ENCODE results near the gene DMRTB1. TPM values are rescaled to one million over a fixed set of nuclear protein-coding genes. Genes with fewer than 3 reads are reported as not detected.

Gene DMRTB1
- total and polyA plus RNA-seq, 2 experiments from 2014 or later: not detected

DNA sequence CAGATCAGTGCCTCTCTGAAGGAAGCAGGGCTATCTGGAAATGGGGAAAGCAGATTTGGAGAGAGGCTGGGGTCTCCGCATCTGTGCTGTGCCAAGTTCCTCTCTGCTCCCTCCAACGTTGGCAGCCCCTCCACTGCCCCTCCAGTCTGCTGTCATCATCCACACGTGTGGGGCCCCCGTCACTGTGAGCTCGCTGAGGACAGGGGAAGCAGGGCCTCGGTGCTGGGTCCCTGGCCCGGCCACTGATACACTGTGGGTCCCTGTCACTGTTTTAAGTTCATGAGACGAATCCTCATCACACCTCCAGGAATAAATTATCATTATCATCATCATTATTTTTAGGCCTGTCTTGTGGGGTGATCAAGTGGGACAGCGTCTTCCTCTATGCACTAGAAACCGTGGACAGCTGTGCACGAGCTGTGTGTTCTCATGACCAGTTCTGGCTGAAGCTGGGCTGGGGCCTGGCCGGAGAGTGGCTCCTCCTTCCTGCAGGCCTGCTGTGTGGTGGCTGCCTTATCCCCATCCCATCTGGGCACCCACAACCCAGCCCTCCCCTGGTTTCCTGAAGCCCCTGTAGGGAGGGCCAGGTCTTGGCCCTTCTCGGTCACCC, 52.2 kb downstream of the DMRTB1 start:
- in situ Hi-C loops (cut with MboI): no loop called here
- Histone ChIP-seq H3K4me2 (ENCODE audit: unreplicated experiment) (no peak overlapping the region), H3K27ac (no peak overlapping the region), H3K9me2 (ENCODE audit: insufficient read depth) (no peaks in the 10 kb centered on the region), H3K36me3 (ENCODE audit: low read depth) (no peaks in the 10 kb centered on the region), H3K27me3 (replicated peaks; ENCODE audit: insufficient read depth) (no peaks in the 10 kb centered on the region), H3K4me1 (ENCODE audit: insufficient read depth) (no peaks in the 10 kb centered on the region), H3K4me3 (no peak overlapping the region), H2AFZ (no peak overlapping the region), H3F3A (ENCODE audit: insufficient read depth) (0 out of 2 replicates have a peak, but pooled peaks cover 3% of the 10 kb centered on the region), H3K9me3 (ENCODE audit: low read depth) (no peaks in the 10 kb centered on the region), H3K9ac (no peak overlapping the region), H4K20me1 (ENCODE audit: insufficient read depth) (no peaks in the 10 kb centered on the region), H3K79me2 (ENCODE audit: insufficient read depth) (no peaks in the 10 kb centered on the region)
- TF ChIP-seq EZH2 (IDR thresholded peaks at IDR 0.05; ENCODE audit: insufficient read depth, poor library complexity, severe bottlenecking) (no peak), EZH2phosphoT487 (IDR thresholded peaks at IDR 0.05; ENCODE audit: insufficient read depth, low read depth) (no peak)
- DNase-seq: no peak
- 79 to 84% methylated on average over 13 of the region's 13 CpGs for WGBS, 2 experiments (ENCODE audit: low coverage in 1 of 2, low lambda C conversion rate in 2 of 2, missing lambda C conversion rate in 2 of 2)

DNA sequence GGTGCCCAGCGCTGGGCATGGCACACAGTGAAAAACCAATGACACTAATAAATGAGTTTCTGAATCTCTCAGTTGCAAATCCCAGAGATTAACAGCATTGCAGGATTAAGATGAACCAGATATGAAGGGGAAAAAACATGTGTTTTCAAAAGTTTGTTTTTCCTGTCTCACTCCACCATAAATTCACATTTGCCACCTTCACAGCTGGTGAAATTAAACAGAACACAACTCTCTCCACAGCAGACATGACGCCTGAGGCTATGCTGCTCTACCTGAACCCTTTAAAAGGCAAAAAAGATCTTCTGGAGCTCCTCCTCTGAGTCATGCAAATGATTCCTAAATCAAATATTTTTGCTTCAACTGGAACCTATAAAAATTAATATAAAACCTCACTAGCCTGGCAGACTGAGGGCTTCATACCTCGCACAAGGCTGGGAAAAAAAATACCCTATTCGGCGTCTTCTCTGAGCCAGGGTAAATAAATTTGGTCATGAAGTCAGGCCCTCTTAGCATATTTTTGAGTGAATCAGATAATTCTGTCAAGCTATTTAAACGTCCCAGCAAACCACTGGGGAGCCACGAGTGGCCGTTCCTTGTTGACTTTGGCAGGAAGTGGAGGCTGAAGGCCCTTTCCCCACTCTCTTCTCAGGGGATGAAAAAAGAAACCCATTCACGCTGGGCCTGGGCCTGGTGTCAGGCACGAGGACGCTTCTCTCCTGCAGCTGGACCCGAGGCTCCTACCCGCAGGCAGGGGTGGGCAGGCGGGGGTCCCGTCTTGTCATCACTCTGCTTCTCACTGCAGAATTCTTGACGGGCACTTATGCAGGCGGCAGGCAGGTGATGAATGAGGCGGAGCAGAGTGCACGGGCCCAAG, 53.0 kb downstream of the DMRTB1 start:
- WGBS, 2 experiments (ENCODE audit: low coverage in 1 of 2, low lambda C conversion rate in 2 of 2, missing lambda C conversion rate in 2 of 2): 84 to 87% methylated on average over 19 of the region's 19 CpGs
- H3K9me3 ChIP-seq (ENCODE audit: low read depth): no peaks in the 10 kb centered on the region
- 0 out of 2 replicates have a peak, but pooled peaks cover 3% of the 10 kb centered on the region for H3F3A ChIP-seq (ENCODE audit: insufficient read depth)
- H3K27ac ChIP-seq: no peak overlapping the region
- no peaks in the 10 kb centered on the region for H3K27me3 ChIP-seq (replicated peaks; ENCODE audit: insufficient read depth)
- H3K36me3 ChIP-seq (ENCODE audit: low read depth): no peaks in the 10 kb centered on the region
- H3K9ac ChIP-seq: no peak overlapping the region
- no peak overlapping the region for H2AFZ ChIP-seq
- H3K4me1 ChIP-seq (ENCODE audit: insufficient read depth): no peaks in the 10 kb centered on the region
- in situ Hi-C loops (cut with MboI): no loop called here
- no peak overlapping the region for H3K4me3 ChIP-seq
- no peak for TF ChIP-seq EZH2 (IDR thresholded peaks at IDR 0.05; ENCODE audit: insufficient read depth, poor library complexity, severe bottlenecking)
- TF ChIP-seq EZH2phosphoT487 (IDR thresholded peaks at IDR 0.05; ENCODE audit: insufficient read depth, low read depth): no peak
- H3K9me2 ChIP-seq (ENCODE audit: insufficient read depth): no peaks in the 10 kb centered on the region
- H3K79me2 ChIP-seq (ENCODE audit: insufficient read depth): no peaks in the 10 kb centered on the region
- no peaks in the 10 kb centered on the region for H4K20me1 ChIP-seq (ENCODE audit: insufficient read depth)
- DNase-seq: no peak
- H3K4me2 ChIP-seq (ENCODE audit: unreplicated experiment): no peak overlapping the region

DNA sequence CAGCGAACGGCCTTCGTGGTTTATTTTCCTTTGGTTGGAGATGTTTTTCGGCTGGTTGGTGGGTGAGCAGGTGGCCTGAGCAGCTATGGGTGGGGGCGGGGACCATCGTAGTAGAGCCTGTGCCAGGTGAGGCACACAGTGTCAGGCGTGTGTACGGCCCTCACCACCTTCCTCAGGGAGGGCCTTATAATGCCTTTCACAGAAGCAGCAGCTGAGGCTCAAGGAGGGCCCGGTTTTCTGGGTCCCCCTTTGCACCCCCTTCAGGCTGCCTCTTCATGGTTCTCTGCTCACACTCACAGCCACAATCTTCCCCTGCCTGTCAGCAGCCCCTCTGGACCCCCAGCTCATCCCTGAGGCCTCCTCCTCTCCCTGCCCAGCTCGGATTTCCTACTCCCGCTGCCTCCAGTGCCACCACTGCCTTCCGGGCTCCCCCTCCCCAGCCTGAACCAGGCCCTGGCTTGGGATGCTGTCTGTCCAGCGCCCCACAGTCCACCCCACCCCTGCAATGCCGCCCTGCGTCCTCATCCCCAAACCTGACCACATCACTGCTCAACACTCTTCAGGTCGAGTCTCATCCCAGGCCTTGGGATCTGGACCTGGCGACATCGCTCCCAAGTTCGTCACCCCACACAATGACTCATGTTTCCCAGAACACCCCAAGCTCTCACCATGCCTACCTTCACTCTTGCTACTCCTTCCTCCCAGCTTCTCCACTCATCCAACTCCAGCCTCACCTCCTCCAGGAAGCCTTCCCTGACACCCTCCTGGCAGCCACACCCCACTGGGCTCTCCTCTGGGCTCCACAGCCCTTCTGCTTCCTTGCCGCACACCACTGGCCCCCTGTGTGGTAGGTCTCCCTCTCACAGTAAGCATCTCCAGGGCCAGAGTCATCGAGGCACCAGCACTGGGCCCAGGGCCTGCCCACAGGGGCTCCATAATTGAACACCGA, 53.9 kb downstream of the DMRTB1 start:
- Histone ChIP-seq H4K20me1 (ENCODE audit: insufficient read depth) (no peaks in the 10 kb centered on the region), H3K4me1 (ENCODE audit: insufficient read depth) (no peaks in the 10 kb centered on the region), H3K36me3 (ENCODE audit: low read depth) (no peaks in the 10 kb centered on the region), H3K9me2 (ENCODE audit: insufficient read depth) (no peaks in the 10 kb centered on the region), H3K4me2 (ENCODE audit: unreplicated experiment) (no peak overlapping the region), H3K9me3 (ENCODE audit: low read depth) (no peaks in the 10 kb centered on the region), H2AFZ (no peak overlapping the region), H3K9ac (no peak overlapping the region), H3F3A (ENCODE audit: insufficient read depth) (0 out of 2 replicates have a peak, but pooled peaks cover 3% of the 10 kb centered on the region), H3K27ac (no peak overlapping the region), H3K27me3 (replicated peaks; ENCODE audit: insufficient read depth) (no peaks in the 10 kb centered on the region), H3K79me2 (ENCODE audit: insufficient read depth) (no peaks in the 10 kb centered on the region), H3K4me3 (no peak overlapping the region)
- in situ Hi-C loops (cut with MboI): no loop called here
- WGBS, 2 experiments (ENCODE audit: low coverage in 1 of 2, low lambda C conversion rate in 2 of 2, missing lambda C conversion rate in 2 of 2): 75 to 83% methylated on average over 16 to 21 of the region's 22 CpGs
- DNase-seq: no peak
- TF ChIP-seq EZH2phosphoT487 (IDR thresholded peaks at IDR 0.05; ENCODE audit: insufficient read depth, low read depth) (no peak), EZH2 (IDR thresholded peaks at IDR 0.05; ENCODE audit: insufficient read depth, poor library complexity, severe bottlenecking) (no peak)

DNA sequence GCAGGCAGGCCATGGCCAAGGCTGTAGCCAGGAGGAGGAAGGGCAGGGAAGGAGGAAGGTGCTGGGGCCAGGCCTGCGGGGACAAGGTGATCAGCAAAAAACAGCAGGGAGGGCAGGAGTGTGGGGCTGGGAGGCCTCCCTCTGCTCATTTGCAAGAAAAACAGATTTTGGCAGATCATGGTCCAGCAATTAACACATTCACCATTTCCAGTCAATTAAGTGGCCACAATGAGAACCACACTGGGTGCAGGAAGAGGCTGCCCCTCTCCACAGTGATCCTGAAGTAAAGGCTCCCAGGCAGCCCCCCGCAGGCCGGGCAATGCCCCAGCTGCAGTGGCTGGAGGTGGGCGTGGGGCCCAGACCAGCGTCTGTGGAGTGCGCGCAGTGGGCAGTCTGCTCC, 54.6 kb downstream of the DMRTB1 start:
- no peaks in the 10 kb centered on the region for H4K20me1 ChIP-seq (ENCODE audit: insufficient read depth)
- H3K9ac ChIP-seq: no peak overlapping the region
- no peak overlapping the region for H2AFZ ChIP-seq
- no peak overlapping the region for H3K27ac ChIP-seq
- H3K4me3 ChIP-seq: no peak overlapping the region
- no peaks in the 10 kb centered on the region for H3K27me3 ChIP-seq (replicated peaks; ENCODE audit: insufficient read depth)
- no peaks in the 10 kb centered on the region for H3K9me3 ChIP-seq (ENCODE audit: low read depth)
- 0 out of 2 replicates have a peak, but pooled peaks cover 3% of the 10 kb centered on the region for H3F3A ChIP-seq (ENCODE audit: insufficient read depth)
- H3K9me2 ChIP-seq (ENCODE audit: insufficient read depth): no peaks in the 10 kb centered on the region
- WGBS, 2 experiments (ENCODE audit: low coverage in 1 of 2, low lambda C conversion rate in 2 of 2, missing lambda C conversion rate in 2 of 2): 79 to 91% methylated on average over 7 of the region's 7 CpGs
- TF ChIP-seq EZH2 (IDR thresholded peaks at IDR 0.05; ENCODE audit: insufficient read depth, poor library complexity, severe bottlenecking) (no peak), EZH2phosphoT487 (IDR thresholded peaks at IDR 0.05; ENCODE audit: insufficient read depth, low read depth) (no peak)
- H3K4me1 ChIP-seq (ENCODE audit: insufficient read depth): no peaks in the 10 kb centered on the region
- in situ Hi-C loops (cut with MboI): no loop called here
- DNase-seq: no peak
- H3K4me2 ChIP-seq (ENCODE audit: unreplicated experiment): no peak overlapping the region
- H3K79me2 ChIP-seq (ENCODE audit: insufficient read depth): no peaks in the 10 kb centered on the region
- no peaks in the 10 kb centered on the region for H3K36me3 ChIP-seq (ENCODE audit: low read depth)
